Stomach smooth muscle (tissue), 2 donors: ENCODE data around the gene RNU7-1.

Experiments
- H3K27ac ChIP-seq: one replicate; pipeline ENCODE4 v1.7.0; 2013; ENCODE audit warnings: mild to moderate bottlenecking, low read length, inconsistent platforms
- H3K27me3 ChIP-seq, 2 donors: one replicate each; pipeline ENCODE4 v1.7.0; 2013; ENCODE audit warnings: low read length in 2 of 2; ENCODE audit not compliant: insufficient read depth in 2 of 2, control insufficient read depth in 1 of 2
- H3K36me3 ChIP-seq, 2 donors: one replicate each; pipeline ENCODE4 v1.7.0; 2013; ENCODE audit warnings: low read length in 2 of 2; ENCODE audit not compliant: control insufficient read depth in 2 of 2, insufficient read depth in 2 of 2
- H3K4me1 ChIP-seq: one replicate; pipeline ENCODE4 v1.7.0; 2013; ENCODE audit warnings: low read length; ENCODE audit not compliant: control insufficient read depth, insufficient read depth
- H3K4me3 ChIP-seq, 2 donors: one replicate each; pipeline ENCODE4 v1.7.0; 2013; ENCODE audit warnings: low read length in 2 of 2
- H3K9ac ChIP-seq, 2 donors: one replicate each; pipeline ENCODE4 v1.7.0; 2013; ENCODE audit warnings: low read length in 2 of 2, mild to moderate bottlenecking in 1 of 2
- H3K9me3 ChIP-seq, 2 donors: one replicate each; pipeline ENCODE4 v1.7.0; 2013; ENCODE audit warnings: low read length in 2 of 2; ENCODE audit not compliant: control insufficient read depth in 2 of 2
- donor health status: healthy.
- donor health status: Pancreatic carcinoma.

The RNU7-1 gene

GRCh38 chr12:6962285-6963015, 18.8 kb downstream of the RNU7-1 start:
- H3K9me3 ChIP-seq: no peaks in the 10 kb centered on the region
- H3K9ac ChIP-seq: peak overlapping the region; percentile 30 to 62
- H3K4me3 ChIP-seq: peak overlapping the region in 1 of 2 donors; percentile 54
- peaks cover 19% of the 10 kb centered on the region in 2 donors for H3K36me3 ChIP-seq
- peak overlapping the region; percentile 64 for H3K27ac ChIP-seq
- H3K4me1 ChIP-seq: peaks cover 33% of the 10 kb centered on the region
- no peaks in the 10 kb centered on the region for H3K27me3 ChIP-seq

GRCh38 chr12:6963016-6963731, 19.6 kb downstream of the RNU7-1 start:
- H3K27me3 ChIP-seq: no peaks in the 10 kb centered on the region
- no peak overlapping the region for H3K9ac ChIP-seq
- peaks cover 26% of the 10 kb centered on the region in 2 donors for H3K36me3 ChIP-seq
- H3K27ac ChIP-seq: peak overlapping the region; percentile 64
- peaks cover 40% of the 10 kb centered on the region for H3K4me1 ChIP-seq
- H3K9me3 ChIP-seq: no peaks in the 10 kb centered on the region
- H3K4me3 ChIP-seq: no peak overlapping the region

DNA sequence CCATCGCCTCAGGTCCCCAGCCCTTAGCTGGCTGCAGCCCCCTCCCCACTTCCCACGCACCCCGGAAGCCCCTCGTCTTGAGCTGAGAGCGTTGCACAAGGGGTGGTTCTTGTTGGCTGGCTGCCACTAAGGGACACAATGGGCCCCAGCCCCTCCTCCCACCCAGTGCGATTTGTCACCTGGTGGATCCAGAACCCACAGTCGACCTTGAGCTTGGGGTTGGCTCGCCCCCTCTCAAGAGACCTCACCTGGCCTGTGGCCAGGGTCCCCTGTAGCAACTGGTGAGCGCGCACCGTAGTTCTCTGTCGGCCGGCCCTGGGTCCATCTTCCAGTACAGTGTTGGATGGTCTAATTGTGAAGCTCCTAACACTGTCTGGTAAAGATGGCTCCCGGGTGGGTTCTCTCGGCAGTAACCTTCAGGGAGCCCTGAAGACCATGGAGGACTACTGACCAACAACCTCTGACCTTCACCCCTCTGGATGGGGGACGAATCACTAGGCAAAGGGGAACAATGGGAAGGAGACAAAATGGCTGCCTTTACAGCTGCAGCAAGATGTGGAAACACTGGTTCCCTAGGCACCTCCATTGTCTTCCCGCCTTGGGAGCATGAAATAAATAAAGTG, 20.3 kb downstream of the RNU7-1 start:
- Histone ChIP-seq H3K9me3 (no peaks in the 10 kb centered on the region), H3K4me1 (peaks cover 47% of the 10 kb centered on the region), H3K36me3 (peaks cover 34% of the 10 kb centered on the region in 2 donors), H3K4me3 (no peak overlapping the region), H3K27ac (peak overlapping the region; percentile 78), H3K9ac (peak overlapping the region; percentile 25 to 60), H3K27me3 (no peaks in the 10 kb centered on the region)

DNA sequence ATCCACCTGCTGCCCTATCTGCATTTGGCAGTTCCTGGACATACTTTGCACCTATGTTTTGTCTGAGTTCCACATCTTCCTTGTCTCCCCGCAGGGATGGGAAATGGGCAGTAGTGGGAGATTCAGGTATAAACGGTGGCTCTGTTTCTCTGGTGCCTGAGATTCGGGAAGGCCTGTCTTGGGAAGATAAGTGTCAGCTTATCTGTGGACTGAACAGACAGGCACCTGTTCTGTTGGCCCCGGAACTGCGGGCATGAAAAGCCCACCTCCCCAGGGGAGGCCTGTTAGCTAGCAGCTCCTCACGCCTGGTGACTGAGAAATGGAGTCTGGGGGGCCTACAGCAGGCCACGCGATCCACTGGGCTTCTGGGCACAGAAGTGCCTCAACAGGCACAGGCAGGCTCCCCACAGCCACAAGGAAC, 21.0 kb downstream of the RNU7-1 start:
- peak overlapping the region; percentile 78 for H3K27ac ChIP-seq
- no peaks in the 10 kb centered on the region for H3K9me3 ChIP-seq
- H3K36me3 ChIP-seq: peaks cover 35% of the 10 kb centered on the region in 2 donors
- no peak overlapping the region for H3K4me3 ChIP-seq
- H3K27me3 ChIP-seq: no peaks in the 10 kb centered on the region
- peak overlapping the region; percentile 25 to 60 for H3K9ac ChIP-seq
- H3K4me1 ChIP-seq: peaks cover 54% of the 10 kb centered on the region

GRCh38 chr12:6965026-6965661, 21.5 kb downstream of the RNU7-1 start:
- H3K36me3 ChIP-seq: peaks cover 35% of the 10 kb centered on the region in 2 donors
- H3K9me3 ChIP-seq: no peaks in the 10 kb centered on the region
- no peak overlapping the region for H3K4me3 ChIP-seq
- H3K27ac ChIP-seq: peak overlapping the region; percentile 78
- H3K27me3 ChIP-seq: no peaks in the 10 kb centered on the region
- peak overlapping the region; percentile 25 to 60 for H3K9ac ChIP-seq
- peaks cover 57% of the 10 kb centered on the region for H3K4me1 ChIP-seq

DNA sequence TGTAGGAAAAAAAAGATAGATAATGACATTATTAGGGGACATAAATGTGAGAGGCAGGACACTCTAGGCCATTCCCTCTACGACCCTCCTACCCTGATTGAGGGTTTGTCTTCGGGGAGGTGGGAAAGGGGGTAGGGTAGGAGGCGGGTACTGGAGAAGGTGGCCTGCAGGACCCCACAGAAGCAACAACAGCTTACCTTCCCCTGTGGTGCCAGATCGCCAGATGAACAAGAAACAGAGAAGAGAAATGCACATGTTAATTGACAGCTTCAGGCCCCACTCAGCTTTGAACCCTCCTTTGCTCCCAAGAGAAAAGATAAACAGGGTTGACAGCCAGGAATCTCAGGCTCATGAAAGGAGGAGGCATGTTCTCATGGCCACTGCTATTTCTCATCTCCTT, 22.1 kb downstream of the RNU7-1 start:
- peaks cover 35% of the 10 kb centered on the region in 2 donors for H3K36me3 ChIP-seq
- H3K27ac ChIP-seq: peak overlapping the region; percentile 78
- no peaks in the 10 kb centered on the region for H3K9me3 ChIP-seq
- H3K4me1 ChIP-seq: peaks cover 55% of the 10 kb centered on the region
- H3K27me3 ChIP-seq: no peaks in the 10 kb centered on the region
- no peak overlapping the region for H3K9ac ChIP-seq
- no peak overlapping the region for H3K4me3 ChIP-seq

GRCh38 chr12:6966351-6966750, 22.7 kb downstream of the RNU7-1 start:
- H3K27me3 ChIP-seq: no peaks in the 10 kb centered on the region
- no peak overlapping the region for H3K4me3 ChIP-seq
- H3K36me3 ChIP-seq: peaks cover 35% of the 10 kb centered on the region in 2 donors
- H3K9ac ChIP-seq: no peak overlapping the region
- no peaks in the 10 kb centered on the region for H3K9me3 ChIP-seq
- peaks cover 50% of the 10 kb centered on the region for H3K4me1 ChIP-seq
- H3K27ac ChIP-seq: no peak overlapping the region

DNA sequence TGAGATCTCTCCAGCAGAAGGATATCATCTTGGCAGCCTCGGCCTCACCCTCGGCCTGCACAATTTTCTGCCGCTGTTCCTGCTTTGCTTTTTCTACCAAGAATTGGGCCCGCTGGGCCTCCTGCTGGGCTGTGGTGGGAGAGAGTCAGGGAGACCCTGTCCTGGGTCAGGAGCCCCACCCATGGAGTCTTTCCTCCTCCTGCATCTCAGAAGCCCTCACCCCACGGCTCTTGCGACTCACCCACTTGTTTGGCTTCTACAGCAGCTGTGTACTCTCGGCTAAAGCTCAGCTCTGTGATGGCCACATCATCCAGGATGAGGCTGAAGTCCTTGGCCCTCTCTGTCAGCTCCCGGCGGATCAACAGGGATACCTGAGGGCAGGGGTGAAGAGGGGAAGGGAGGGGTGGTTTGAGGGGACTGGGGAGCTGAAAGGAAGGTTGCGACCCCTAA, 24.1 kb downstream of the RNU7-1 start:
- peaks cover 41% of the 10 kb centered on the region for H3K4me1 ChIP-seq
- no peak overlapping the region for H3K9ac ChIP-seq
- H3K27ac ChIP-seq: no peak overlapping the region
- no peaks in the 10 kb centered on the region for H3K27me3 ChIP-seq
- no peak overlapping the region for H3K4me3 ChIP-seq
- peaks cover 35% of the 10 kb centered on the region in 2 donors for H3K36me3 ChIP-seq
- no peaks in the 10 kb centered on the region for H3K9me3 ChIP-seq

DNA sequence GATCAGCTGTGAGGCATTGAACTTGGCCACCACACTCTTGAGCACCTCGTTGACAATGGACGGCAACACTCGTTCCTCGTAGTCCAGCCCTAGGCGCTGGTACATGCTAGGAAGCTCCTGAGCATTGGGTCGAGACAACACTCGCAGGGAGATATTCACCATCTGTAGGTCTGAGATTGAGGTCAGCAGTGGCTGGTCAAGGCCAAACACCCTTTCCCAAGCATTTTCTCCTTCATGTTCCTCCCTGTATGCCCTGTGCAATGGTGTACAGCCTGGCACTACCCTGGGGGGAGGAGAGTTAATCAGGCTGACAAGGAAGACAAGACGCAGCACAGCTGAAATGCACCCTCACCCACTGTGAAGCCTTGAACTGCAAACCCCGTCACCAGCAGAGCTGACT, 24.8 kb downstream of the RNU7-1 start:
- H3K9me3 ChIP-seq: no peaks in the 10 kb centered on the region
- no peak overlapping the region for H3K27ac ChIP-seq
- peaks cover 35% of the 10 kb centered on the region in 2 donors for H3K36me3 ChIP-seq
- H3K4me3 ChIP-seq: peak overlapping the region in 1 of 2 donors; percentile 44
- H3K9ac ChIP-seq: no peak overlapping the region
- no peaks in the 10 kb centered on the region for H3K27me3 ChIP-seq
- H3K4me1 ChIP-seq: peaks cover 39% of the 10 kb centered on the region

GRCh38 chr12:6970096-6970527, 26.5 kb downstream of the RNU7-1 start:
- Histone ChIP-seq H3K4me3 (peak overlapping the region; percentile 99 to 100), H3K9me3 (no peaks in the 10 kb centered on the region), H3K27me3 (no peaks in the 10 kb centered on the region), H3K4me1 (peaks cover 34% of the 10 kb centered on the region), H3K9ac (peak overlapping the region; percentile 93), H3K27ac (peak overlapping the region; percentile 89), H3K36me3 (peaks cover 46 to 48% of the 10 kb centered on the region in 2 donors)
